Stimulated activated CD4-positive, alpha-beta T cell treated with anti-CD3 and anti-CD28 coated beads, TNF-alpha, amount 100 ng/mL, for 1 hour (primary cell): ENCODE measurements around the gene BSND.

Experiments
- DNase-seq, 3 donors: peaks; one replicate each; pipeline ENCODE4 v3.0.0-alpha.2; 2020; ENCODE audit warnings: low read depth in 3 of 3, low spot score in 1 of 3

Gene BSND

DNA sequence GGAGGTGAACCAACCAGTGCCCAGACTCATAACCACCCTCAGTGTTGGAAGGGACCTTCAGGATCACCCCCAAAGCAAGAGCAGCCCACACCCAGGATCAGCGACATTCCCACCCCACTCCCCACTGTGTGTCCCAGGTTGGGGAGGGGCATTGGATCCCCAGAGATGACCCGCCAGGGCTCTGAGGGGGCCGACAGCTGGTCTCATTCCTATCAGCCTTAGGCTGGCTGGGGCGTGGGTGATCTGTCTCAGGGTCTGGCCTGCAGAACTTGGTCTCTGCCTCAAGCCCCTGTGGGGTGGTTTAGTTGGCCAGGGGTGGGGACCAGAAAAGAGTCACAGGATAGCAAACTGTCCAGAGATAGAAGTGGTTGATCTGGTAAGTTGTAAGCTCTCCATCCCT lies 7.8 kb upstream of the BSND start:
- DNase-seq: no peak

DNA sequence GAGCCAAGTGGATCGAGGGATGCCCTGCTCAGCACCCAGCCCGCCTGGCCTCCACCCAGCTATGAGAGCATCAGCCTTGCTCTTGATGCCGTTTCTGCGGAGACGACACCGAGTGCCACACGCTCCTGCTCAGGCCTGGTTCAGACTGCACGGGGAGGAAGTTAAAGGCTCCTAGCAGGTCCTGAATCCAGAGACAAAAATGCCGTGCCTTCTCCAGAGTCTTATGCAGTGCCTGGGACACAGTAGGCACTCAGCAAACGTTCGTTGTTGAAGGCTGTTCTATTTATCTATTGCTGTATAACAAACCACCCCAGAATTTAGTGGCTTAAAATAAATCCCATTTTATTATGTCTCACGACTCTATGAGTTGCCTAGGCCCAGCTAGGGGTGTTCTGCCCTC lies 6.8 kb upstream of the BSND start:
- DNase-seq: no peak

DNA sequence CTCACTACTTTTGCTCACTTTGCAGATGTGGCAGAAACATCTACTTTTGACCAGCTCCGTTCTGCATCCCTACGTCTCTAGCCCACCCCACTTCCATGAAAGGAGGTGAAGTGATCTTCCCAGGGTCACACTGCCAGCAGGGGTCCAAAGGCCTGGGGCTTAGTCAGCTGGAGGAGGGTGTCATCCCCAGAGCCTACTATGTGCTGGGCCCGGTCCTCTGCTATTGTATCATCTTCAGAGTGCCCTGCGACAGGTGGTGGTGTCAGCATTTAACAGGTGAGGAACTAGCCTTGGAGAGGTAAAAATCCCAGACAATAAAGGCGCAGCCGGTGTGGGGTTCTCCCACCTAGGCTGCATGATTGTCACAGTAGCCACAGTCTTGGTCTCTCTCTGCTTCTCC lies 5.6 kb upstream of the BSND start:
- DNase-seq: no peak

DNA sequence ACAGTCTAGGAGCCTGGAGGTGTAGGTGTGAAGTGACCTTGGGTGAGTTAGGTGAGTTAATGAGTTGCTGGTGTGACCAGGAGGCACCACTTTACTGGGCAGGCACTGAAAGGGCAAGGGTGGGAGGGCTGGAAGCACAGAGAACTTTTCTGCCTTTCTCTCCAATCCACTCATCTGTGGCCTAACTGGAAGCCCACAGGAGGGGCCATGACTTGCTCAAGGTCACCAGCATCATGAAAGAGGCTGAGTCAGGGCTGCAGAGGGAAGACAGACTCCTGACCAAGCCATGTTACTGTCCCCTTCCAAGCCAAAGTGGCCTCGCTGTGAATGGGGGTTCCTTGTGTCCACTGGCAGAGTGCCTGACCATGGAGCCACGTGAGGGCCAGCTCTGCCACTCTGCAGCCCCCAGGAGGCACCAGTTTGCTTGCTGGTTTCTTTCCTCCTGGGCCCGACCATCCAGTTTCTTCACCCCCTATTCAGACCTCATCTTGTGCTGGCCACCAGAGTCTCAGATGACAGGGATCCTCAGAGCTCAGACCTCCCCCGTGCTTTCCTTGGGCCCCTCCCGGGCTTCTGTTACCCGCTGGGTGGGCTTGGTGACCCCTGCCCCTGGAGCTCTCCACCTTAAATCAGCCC lies 4.3 kb upstream of the BSND start:
- no peak for DNase-seq

DNA sequence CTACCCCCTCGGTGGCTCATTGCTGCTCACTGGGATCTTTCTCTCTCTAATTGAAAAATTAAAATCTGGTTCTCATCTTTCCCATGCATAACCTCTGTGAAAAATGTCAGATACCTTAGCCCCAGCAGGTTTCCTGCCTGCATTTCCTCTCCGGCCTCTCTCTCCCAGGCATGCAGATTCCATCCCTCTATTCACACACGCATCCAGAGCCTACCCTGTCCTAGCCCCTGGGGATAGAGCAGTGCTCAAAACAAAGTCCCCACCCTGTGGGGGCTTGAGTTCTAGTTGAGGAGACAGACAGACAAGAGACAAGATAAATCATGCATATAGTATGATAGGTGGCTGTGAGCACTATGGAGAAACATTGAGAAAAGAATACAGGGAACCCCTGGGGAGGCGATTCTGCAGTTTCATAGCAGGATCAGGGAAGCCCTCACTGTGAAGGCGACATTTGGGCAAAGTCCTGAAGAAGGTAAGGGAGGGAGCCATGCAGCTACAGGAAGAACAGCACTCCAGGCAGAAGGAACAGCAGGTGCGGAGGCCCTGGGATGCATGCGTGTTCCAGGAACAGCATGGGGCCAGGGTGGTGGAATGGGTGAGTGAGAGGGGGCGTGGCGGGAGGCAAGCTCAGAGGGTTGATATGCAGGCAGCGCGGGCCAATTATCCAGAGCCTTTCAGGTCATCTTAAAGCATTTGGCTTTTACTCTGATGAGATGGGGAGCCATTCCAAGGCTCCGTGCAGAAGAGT lies 3.5 kb upstream of the BSND start:
- no peak for DNase-seq

DNA sequence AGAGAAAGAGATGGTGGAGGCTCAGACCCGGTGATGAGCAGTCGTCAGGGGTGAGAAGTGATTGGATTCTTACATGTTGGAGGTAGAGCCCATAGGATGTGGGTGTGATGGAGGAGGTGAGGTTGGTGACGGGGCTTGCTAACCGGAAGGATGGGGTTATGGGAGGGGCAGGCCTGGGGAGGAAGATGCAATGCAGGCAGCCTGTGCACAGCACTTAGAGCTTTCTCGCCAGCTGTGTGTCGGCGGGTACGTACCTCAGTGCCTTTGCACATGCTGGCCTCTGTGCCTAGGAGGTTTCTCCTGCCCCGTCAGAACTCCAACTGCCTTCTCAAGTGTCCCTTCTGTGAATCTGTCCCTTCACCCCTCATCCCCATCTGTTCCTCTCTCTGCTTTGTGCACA lies 2.9 kb upstream of the BSND start:
- no peak for DNase-seq

DNA sequence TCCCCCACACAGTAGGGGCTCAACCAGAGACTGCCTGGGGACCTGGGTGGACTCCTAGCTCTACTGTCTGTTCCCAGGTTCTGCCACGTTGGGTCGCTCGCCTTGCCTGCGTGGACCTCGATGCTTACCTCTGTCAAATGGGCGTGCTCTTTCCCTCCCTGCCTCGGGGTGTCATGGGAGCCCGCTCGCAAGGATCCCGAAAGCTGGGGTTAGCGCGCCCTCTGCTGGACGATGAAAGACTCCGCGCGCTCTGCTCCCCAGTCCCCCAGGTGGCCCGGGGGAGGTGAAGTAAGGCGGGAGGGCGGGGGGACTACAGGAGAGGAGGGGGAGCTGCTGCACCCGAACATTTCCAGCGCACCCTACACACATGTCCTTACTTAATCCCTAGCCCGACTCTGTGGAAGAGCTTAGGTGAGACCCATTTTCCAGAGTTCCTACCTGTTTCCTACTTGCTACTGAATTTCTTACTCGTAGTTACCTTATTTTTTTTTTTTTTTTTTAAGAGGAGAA lies 2.3 kb upstream of the BSND start:
- DNase-seq: peak; percentile 27 to 67 (median 47)

DNA sequence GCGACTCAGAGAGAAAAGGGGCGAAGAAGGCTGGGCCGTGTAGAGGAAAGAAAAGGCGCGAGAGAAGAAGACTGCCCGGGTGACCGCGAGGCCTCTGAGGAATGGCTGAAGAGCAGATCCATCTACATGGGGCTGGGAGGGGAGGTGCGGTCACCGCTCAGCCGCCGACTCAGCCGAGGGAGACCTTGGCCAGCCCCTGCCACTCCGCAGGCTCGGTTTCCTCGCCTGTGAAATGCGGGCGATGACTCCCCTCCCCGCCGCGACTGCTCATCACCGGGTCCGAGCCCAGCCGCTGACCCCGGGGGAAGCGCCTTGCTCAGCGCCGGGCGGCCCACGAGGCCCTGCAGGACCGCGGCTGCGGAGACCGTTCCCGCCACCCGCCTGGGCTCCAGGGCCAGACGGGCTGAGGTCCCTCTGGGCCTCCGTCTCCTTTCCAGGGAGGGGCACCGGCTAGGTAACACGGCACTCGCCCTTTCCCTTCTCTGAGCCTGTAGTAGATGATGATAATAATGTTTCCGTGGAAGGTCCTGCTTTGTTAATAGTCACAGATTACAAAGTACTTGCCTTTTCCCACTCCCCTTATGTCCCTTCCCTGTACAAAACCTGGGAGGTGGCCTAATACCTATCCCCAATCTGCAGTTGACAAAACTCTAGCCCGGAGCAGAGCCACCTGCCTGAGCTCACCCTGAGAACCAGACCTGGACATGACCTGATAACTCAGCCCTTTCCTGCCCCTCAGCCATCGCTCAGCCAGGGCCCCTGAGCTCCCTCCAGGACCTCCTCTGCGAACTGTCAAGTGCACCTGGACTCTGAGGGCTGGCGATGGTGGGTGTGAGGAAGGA lies 1.6 kb upstream of the BSND start:
- DNase-seq: no peak

DNA sequence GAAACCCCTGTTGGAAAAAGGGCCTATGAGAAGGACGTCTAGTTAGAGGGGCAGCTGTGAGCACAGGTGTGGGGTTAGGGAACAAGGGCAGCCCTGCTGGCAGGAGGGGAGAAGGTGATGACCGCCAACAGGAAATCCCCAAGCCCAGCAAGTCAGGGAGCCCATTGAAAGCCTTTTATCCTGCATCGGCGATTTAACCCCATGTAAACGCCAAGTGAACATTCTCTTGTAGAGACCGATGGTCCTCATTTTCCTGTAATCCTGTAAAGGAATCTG lies 1.1 kb upstream of the BSND start:
- no peak for DNase-seq

DNA sequence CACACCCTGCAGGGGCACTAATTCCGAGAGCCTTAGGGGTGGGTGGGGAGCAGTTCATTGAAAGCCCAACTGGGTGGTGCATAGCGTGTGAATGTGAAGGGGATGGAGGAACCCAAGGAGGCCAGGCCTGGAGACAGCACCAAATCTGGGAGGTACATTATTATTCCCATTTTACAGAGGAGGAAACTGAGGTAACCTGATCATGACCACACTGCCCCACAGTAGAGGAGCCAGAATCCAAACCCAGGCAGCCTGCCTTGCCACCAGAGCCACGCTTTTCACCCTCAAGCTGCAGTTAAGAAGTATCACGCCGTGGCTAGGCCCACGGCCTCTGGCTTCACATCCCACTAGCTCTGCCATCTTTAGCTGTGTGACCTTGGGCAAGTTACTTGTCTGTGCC lies 633 bp upstream of the BSND start:
- DNase-seq: no peak

DNA sequence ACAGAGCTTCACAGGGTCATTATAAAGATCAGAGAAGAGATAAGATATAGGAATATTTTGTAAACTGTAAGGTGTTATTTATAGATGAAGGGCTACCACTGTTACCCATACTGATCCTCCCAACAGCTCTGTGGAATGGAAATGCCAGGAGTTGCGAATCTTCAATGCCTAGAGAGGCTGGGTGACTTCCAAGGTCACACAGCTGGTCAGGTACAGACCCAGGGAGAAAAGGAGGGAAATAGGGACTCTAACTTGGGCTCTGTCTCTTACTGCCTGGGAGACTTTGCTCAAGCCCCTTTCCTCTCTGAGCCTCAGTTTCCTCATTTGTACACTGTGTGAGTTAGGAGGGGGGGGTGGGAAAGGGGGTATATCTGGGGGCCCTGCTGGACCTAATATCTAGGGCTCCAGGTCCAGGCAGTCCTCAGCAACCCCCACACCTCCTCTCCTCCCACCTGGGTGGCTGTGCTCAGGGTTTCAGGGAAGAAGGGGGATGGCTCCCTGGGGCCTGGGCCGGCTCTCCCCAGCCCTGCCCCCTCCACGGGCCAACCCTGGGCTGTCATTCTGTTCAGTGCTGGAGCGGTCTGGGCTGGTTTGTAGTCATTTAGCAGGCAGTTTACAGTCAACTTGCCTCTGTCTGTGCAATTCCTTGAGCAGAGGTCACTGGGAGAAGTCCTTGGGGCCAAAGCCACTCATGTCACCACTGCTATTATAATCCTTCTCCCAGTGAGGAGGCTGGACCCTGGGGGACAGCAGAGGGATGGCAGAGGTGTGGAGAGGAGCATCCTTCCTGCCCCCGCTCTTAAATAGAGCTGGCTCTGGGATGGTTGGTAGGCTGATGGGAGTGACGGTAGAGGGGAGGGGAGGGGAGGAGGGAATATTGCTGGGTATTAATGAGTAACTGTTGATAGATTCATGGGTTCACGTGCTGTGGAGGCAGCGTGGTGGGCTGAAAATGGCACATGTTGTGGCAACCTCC lies 1.7 kb downstream of the BSND start:
- DNase-seq: no peak

DNA sequence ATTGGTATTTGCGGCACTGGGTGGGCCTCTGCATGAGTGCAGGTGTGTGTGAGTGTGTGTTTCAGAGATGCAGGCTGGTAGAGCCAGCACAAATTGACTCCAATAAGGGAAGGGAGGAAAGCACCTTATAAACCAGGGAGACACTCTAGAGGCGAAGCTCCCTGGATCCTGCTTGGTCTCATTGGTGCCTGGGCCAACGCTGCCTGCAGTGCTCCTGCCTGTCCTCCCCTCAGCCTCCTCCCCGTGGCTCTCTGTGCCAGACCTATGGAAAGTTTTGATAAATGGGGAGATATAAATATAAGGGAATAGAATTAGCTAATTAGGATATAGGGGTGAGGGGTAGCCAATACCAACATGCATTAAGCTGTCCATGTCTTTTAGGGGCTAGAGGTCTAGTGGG lies 2.6 kb downstream of the BSND start:
- no peak for DNase-seq

DNA sequence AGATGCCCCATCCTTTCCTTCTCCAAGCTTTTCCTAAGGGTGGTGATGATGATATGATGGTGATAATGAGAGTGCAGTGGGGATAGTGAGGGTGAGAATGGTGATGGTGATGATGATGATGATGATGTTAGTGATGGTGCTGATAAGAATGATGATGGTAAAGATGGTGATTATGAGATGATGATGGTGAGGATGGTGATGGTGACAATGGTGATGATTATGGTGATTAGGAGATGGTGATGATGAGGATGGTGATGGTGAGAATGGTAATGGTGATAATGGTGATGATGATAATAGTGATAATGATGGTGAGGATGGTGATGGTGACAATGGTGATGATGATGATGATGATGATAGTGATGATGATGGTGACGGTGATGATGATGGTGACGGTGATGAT lies 4.0 kb downstream of the BSND start:
- no peak for DNase-seq

DNA sequence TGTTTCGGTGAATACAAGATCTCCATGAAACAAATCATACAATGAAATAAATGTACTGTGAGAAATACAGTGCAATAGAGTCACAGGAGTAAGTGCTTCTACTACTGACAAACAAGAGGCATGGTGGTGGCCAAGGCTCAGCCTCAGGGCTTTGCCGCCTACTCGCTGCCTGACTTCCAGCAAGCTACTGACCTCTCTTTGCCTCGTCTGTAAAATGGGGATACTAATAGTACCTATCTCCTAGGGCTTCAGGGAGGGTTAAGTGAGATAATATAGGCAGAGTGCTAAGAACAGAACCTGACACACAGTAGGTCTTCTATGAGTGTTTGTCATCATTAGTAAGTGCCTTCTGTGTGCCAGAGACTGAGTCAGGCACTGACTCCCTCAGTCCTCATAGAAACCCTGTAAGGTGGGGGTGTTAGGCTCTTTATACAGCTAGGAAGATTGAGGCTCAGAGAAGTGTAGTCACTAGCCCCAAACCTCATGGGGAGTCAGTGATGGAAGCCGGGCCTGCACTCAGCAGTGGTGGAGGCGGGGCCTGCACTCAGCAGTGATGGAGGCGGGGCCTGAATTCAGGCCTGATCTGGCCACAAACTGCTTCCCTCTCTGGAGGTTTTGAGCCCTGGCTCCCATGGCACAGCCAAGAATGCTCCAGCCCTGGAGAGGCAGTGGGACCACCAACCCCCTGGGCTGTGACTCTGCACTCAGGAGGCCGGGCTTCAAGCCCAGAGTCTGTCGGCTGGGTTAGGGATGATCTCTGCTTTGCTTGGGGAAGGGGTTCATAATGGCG lies 6.8 kb downstream of the BSND start:
- DNase-seq: no peak

DNA sequence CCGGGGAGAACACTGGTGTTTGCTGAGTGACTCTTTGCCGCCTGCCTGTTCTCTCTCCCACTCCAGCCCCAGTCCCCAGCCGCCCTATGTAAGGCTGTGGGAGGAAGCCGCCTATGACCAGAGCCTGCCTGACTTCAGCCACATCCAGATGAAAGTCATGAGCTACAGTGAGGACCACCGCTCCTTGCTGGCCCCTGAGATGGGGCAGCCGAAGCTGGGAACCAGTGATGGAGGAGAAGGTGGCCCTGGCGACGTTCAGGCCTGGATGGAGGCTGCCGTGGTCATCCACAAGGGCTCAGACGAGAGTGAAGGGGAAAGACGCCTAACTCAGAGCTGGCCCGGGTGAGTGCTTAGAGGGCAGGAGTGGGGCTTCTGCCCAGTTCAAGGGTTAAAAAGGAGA lies 8.2 kb downstream of the BSND start:
- no peak for DNase-seq

DNA sequence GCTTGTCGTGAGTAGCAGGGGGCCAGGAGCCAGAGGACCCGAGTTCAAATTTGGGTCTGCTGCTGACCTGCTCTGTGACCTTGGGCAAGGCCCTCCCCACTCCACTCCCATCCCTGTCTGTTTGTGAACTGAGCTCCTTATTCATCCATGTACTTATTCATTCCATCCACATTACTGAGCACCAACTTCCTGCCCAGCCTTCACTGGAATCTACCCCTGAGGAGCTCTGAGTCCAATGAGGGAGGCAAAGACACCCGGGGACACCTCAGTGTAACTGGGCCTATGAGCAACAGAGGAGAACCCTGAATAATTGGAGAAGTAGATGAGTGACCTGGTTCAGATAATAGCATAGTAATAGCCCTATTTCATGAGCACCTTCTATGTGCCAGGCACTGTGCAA lies 8.9 kb downstream of the BSND start:
- DNase-seq: no peak

DNA sequence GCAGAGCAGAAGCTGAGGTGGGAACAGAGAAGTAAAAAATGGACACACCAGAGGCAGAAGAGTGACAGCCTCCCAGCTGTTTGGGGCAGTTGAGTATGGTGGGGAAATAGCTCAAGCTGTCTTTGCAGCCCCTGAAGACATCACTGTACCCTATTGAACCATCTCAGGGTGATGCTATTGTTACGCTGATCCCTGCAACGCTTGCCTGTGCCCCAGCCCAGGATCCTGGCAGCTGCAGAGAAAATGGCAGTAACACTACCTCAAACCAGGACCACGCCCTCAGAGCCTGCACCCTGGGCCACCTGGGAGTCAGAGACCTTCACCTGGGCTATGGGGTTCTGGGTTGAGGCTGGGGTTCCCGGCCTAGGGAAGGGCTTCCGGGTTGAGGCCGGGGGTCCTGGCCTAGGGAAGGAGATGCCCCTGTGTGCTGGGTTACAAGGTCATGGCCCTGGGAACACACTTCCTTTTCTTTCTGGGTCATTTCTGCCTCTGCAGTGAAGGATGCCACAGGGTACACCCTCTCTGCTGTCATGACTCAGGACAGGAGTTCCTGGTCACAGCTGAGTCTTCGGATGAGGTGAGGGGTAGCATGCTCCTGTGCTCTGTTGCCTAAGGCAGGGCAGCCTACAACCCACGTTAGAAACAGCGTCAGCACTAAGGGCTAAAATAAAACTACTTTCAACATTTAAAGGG lies 11.6 kb downstream of the BSND start:
- no peak for DNase-seq

DNA sequence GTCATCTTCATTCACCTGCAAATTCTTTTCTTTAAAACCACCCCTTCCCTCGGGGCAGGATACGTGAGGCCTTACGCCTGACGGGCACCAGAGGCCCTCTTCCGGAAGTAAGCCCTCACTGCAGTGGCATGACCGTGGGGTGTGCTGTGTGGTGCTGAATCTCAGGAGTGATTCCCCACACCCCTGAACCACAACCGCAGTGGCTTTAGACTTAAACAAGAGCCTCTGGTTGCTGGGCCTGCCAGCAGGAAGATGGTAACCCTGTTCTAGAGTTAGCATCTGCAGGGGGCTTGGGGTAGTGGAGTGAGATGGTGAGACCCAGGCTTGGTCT lies 12.1 kb downstream of the BSND start:
- DNase-seq: no peak

DNA sequence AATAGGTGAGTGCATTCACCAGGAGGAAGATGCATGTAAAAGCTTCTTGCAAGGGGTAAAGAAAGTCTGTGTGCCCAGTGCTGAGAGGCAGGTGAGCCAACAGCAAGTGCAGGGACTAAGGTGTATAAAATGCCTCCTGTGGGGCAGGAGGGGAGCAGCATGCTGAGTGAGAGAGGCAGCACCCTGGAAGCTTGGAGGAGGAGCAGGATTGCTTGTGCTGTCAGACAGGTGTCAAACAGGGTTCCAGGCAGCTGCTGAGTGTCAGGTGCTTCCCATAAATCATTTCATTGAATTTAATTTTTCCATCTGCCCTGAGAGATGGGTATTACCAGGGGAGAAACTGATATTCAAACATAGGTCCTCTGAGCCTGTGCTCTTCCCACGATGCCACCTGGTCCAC lies 13.9 kb downstream of the BSND start:
- no peak for DNase-seq

DNA sequence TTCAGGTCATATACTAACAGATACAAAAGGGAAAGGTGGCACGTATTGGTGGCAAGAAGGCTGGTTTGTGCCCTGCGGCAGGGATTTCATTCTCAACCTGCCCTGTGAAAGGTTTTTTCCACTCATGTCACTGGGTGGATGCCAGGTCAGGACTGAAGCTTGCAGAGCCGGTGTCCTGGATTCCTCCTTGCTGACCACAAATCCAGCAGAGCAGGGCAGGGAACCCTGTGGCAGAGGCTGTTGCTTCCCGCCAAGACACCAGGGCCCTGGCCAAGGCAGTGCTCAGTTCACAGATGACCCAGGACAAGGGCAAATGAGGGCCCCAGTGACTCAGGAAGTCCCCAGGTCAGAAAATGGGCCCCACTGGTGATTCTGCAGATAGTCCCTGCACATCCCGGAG lies 16.4 kb downstream of the BSND start:
- DNase-seq: no peak
